Activated T-helper 1 cell treated with Interleukin-2 at 50 U/mL for 16 hours (primary cell): ENCODE data around the gene SYMPK.

Experiments used
- DNase-seq: peaks from one replicate; pipeline ENCODE4 v3.0.0-alpha.2; 2020; ENCODE audit warnings: low read depth

The SYMPK gene

DNA sequence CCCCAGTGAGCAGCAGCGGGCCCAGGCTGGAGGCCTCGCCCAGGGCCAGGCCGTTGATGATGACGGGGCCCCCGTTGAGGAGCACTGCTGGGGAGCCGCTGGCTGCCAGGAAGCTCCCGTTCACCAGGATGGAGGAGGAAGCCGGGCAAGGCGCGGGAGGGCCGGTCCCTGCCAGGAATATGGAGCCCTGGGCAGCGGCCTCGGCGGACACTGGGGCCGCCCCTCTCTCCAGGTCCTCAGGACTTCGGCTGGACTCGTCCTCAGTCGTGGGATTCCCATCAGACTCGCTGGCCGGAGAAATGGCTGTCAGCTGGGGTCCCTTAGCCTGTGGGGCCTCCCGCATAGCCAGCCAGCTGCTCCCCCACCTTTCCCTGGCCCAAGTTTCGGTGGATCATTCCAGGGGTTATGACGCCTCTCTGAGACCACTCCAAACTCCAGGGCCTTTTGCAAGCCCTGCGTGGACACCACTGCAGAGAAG, 96.0 kb downstream of the SYMPK start:
- DNase-seq, result no peak

DNA sequence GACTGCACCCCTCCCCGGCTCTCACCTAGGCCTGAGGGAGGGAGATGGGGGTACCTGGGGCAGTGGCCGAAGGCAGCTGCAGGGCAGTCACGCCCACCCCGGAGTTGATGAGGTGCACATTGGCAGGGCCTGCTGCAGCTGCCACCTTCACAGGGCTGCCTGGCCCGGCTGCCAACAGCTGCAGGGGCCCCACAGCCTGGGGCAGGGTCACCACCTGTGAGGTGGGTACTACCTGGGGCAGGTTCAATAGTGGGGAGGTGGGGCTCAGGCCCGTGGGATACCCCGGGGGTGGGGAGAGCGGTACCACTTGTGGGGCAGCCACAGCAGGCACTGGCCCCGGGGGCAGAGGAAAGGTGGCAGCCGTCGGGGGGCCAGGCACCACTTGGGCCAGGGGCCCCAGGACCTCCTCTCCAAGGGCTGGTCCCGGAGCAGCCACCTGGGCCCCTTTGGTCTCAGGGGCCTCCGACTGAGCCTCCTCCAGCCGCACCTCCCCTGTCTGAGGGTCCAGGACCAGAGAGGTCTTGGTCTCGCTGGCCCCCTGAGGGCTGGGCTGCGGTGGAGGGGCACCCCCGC, 96.6 kb downstream of the SYMPK start:
- no peak for DNase-seq

DNA sequence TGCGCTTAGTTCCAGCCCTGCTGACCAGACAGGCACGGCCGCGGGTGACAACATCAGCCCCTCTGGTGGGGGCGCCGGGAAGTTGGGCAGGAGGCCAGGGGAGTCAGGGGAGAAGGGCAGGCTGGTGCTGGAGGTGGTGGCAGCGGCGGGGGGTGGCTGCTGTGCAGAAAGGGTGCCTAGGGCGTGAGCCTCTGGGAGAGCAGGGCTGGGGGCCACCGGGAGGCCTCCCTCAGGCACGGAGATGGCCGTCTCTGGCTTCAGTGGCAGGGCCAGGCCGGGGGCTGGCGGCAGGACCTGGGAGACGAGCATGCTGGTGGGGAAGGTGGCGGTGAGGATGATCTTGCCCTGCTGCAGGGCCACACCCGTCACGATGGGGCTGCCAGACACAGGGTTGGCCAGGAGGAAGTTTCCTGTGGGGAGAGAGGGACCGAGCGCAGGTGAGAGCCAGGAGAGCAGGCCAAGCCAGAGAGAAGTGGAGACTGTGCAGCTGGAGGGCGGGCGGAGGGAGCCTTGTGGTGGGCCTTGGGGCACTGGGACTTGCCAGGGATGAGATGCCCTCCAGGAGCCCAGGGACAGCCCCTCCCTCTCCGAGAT, 97.1 kb downstream of the SYMPK start:
- DNase-seq, result no peak
